Gastrocnemius medialis (tissue), 4 donors: Measurements from ENCODE around the gene CHL1.

ENCODE experiments used
- POLR2A ChIP-seq, 2 donors: fragments of 450-650 bp; IDR thresholded peaks; one replicate each; pipeline ENCODE4 v1.6.1; 2017; ENCODE audit warnings: antibody characterized with exemption in 2 of 2, mild to moderate bottlenecking in 2 of 2, moderate library complexity in 2 of 2
- TF ChIP-seq, protein P1 (sequence below), 5 experiments: fragments of 450-650 bp in 3 of 5; fragments of 200-600 bp in 2 of 5; sonication (generic) in 2 of 5; IDR thresholded peaks in 4 of 5; conservative IDR thresholded peaks in 1 of 5; 1 replicate in 4 of 5; 2 replicates in 1 of 5; pipeline ENCODE4 v1.5.1; 2016 to 2019; ENCODE audit warnings: antibody characterized with exemption in 5 of 5, mild to moderate bottlenecking in 3 of 5, moderate library complexity in 3 of 5

DNA sequence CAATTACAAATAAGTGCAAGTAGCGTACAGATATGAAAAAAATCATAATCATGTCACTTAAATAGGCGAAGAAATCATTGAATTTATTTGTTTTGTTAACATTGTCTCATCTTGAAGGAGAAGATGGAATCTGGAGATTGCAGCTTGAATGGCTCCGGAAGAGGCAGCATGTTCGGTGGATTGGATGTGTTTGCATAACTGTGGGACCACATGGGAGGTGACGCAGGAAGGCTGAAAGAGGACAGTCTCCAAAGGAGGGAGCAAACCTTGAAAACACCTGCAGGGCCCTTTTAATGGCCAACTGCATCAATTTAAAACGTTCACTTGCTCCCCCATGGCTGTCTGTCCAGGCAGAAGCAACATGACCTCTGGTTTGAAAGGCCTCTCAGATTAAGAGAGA, 61.3 kb downstream of the CHL1 start:
- TF ChIP-seq POLR2A (IDR thresholded peaks at IDR 0.05): no peak
- TF ChIP-seq, protein P1, sequence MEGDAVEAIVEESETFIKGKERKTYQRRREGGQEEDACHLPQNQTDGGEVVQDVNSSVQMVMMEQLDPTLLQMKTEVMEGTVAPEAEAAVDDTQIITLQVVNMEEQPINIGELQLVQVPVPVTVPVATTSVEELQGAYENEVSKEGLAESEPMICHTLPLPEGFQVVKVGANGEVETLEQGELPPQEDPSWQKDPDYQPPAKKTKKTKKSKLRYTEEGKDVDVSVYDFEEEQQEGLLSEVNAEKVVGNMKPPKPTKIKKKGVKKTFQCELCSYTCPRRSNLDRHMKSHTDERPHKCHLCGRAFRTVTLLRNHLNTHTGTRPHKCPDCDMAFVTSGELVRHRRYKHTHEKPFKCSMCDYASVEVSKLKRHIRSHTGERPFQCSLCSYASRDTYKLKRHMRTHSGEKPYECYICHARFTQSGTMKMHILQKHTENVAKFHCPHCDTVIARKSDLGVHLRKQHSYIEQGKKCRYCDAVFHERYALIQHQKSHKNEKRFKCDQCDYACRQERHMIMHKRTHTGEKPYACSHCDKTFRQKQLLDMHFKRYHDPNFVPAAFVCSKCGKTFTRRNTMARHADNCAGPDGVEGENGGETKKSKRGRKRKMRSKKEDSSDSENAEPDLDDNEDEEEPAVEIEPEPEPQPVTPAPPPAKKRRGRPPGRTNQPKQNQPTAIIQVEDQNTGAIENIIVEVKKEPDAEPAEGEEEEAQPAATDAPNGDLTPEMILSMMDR (IDR thresholded peaks at IDR 0.05 in 4 of 5, conservative IDR thresholded peaks at IDR 0.05 in 1 of 5): no peak
